H1 (cell line): Measurements from ENCODE around the gene CNR2.
A peak's percentile ranks its signal among the peaks of the same experiment; 100 is the strongest.

Experiments used
- CEBPB ChIP-seq: IDR thresholded peaks from 2 replicates; pipeline ENCODE4 v1.6.1; 2012; ENCODE audit warnings: low read depth, low read length
- CREB1 ChIP-seq: IDR thresholded peaks from 2 replicates; pipeline ENCODE4 v1.6.1; 2012; ENCODE audit warnings: inconsistent platforms
- EP300 ChIP-seq, 2 experiments: IDR thresholded peaks; 1 replicate in 1 of 2; 2 replicates in 1 of 2; pipeline ENCODE4 v1.6.1; 2011 to 2012; ENCODE audit warnings: low read depth in 2 of 2, low read length in 2 of 2, mild to moderate bottlenecking in 2 of 2, borderline replicate concordance in 1 of 2, inconsistent platforms in 1 of 2, moderate library complexity in 1 of 2
- FOSL1 ChIP-seq: IDR thresholded peaks from 2 replicates; pipeline ENCODE4 v1.6.1; 2011; ENCODE audit warnings: mild to moderate bottlenecking, low read depth, low read length, moderate library complexity; ENCODE audit not compliant: insufficient read depth
- GABPA ChIP-seq: IDR thresholded peaks from 2 replicates; pipeline ENCODE4 v1.6.1; 2011; ENCODE audit warnings: mild to moderate bottlenecking, low read length, moderate library complexity, borderline replicate concordance; ENCODE audit not compliant: insufficient read depth
- GTF2F1 ChIP-seq: IDR thresholded peaks from 2 replicates; pipeline ENCODE4 v1.6.1; 2012; ENCODE audit warnings: low read depth, low read length, improper control_type of control experiment, borderline replicate concordance
- POLR2AphosphoS5 ChIP-seq: IDR thresholded peaks from 2 replicates; pipeline ENCODE4 v1.6.1; 2011; ENCODE audit warnings: low read depth, low read length
- RAD21 ChIP-seq, 2 experiments: IDR thresholded peaks in 1 of 2; conservative IDR thresholded peaks in 1 of 2; 2 replicates each; pipeline ENCODE4 v1.6.1; 2011; ENCODE audit warnings: low read depth in 2 of 2, low read length in 2 of 2, improper control_type of control experiment in 1 of 2, inconsistent platforms in 1 of 2, mild to moderate bottlenecking in 1 of 2, moderate library complexity in 1 of 2
- SP2 ChIP-seq: IDR thresholded peaks from 2 replicates; pipeline ENCODE4 v1.6.1; 2012; ENCODE audit warnings: mild to moderate bottlenecking, low read length, inconsistent platforms
- SRF ChIP-seq: IDR thresholded peaks from 2 replicates; pipeline ENCODE4 v1.6.1; 2011; ENCODE audit warnings: mild to moderate bottlenecking, low read depth, low read length, moderate library complexity
- TAF1 ChIP-seq: IDR thresholded peaks from 2 replicates; pipeline ENCODE4 v1.6.1; 2011; ENCODE audit warnings: mild to moderate bottlenecking, low read depth, low read length
- TF ChIP-seq, protein P1 (sequence below), 3 experiments: IDR thresholded peaks; 1 replicate in 2 of 3; 2 replicates in 1 of 3; pipeline versions ENCODE4 v1.5.1 to v1.6.1; 2011; ENCODE audit warnings: low read length in 3 of 3, mild to moderate bottlenecking in 3 of 3, inconsistent platforms in 2 of 3, low read depth in 1 of 3, moderate library complexity in 1 of 3; ENCODE audit not compliant: insufficient read depth in 1 of 3; ENCODE audit errors: control extremely low read depth in 1 of 3
- TF ChIP-seq, protein P2 (sequence below): IDR thresholded peaks from 2 replicates; pipeline ENCODE4 v1.6.1; 2012; ENCODE audit warnings: inconsistent platforms

DNA sequence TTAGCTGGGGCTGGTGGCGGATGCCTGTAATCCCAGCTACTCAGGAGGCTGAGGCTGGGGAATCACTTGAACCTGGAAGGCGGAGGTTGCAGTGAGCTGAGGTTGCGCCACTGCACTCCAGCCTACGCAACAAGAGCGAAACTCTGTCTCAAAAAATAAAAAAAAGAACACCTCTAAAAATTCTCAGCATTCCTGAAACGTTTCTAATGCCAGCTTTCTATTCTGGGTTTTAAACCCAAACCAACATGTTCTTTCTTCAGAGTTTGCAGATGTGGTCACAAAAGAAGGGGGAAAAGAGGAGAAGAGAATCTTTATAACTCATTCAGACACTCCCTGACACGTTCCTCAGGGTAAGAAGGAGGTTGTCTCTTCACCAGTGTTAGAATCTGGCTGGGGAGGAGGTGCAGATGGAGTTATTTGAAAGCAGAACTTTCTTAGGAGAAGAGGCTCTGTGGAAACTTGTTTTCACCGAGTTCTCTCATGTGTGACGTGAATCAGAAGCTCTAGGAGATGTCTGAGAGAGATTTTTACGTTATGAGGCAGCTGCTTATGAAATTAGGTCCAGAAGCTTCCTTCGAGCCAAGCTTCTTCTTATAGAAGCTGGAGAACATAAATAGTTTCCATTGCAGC is 17.8 kb upstream of the CNR2 start:
- TF ChIP-seq, protein P1, sequence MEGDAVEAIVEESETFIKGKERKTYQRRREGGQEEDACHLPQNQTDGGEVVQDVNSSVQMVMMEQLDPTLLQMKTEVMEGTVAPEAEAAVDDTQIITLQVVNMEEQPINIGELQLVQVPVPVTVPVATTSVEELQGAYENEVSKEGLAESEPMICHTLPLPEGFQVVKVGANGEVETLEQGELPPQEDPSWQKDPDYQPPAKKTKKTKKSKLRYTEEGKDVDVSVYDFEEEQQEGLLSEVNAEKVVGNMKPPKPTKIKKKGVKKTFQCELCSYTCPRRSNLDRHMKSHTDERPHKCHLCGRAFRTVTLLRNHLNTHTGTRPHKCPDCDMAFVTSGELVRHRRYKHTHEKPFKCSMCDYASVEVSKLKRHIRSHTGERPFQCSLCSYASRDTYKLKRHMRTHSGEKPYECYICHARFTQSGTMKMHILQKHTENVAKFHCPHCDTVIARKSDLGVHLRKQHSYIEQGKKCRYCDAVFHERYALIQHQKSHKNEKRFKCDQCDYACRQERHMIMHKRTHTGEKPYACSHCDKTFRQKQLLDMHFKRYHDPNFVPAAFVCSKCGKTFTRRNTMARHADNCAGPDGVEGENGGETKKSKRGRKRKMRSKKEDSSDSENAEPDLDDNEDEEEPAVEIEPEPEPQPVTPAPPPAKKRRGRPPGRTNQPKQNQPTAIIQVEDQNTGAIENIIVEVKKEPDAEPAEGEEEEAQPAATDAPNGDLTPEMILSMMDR (IDR thresholded peaks at IDR 0.05; ENCODE audit: control extremely low read depth in 1 of 3, insufficient read depth in 1 of 3, low read depth in 1 of 3, low read length in 3 of 3): no peak
- TF ChIP-seq, protein P2, sequence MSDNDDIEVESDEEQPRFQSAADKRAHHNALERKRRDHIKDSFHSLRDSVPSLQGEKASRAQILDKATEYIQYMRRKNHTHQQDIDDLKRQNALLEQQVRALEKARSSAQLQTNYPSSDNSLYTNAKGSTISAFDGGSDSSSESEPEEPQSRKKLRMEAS: no peak
- TF ChIP-seq POLR2AphosphoS5 (no peak), CREB1 (no peak), EP300 (IDR thresholded peaks at IDR 0.05; ENCODE audit: borderline replicate concordance in 1 of 2, low read depth in 2 of 2, low read length in 2 of 2) (no peak), CEBPB (0 out of 2 replicates have a peak, but pooled peaks have one; percentile 2), GTF2F1 (no peak), SRF (no peak), SP2 (no peak), GABPA (no peak), TAF1 (no peak), FOSL1 (no peak), RAD21 (IDR thresholded peaks at IDR 0.05 in 1 of 2, conservative IDR thresholded peaks at IDR 0.05 in 1 of 2; ENCODE audit: low read depth in 2 of 2, low read length in 2 of 2) (no peak)
